Upper lobe of left lung (tissue), 6 donors: ENCODE data around the gene HERPUD1. TPM values are rescaled to one million over a fixed set of nuclear protein-coding genes. Genes with fewer than 3 reads are reported as not detected.

Source experiments
- ATAC-seq, 2 donors: fragments of 200-7000 bp; cut with Tn5 transposase; one replicate each; pipeline ENCODE4 v1.9.1; 2022; ENCODE audit warnings: mild to moderate bottlenecking in 2 of 2, moderate library complexity in 2 of 2; ENCODE audit not compliant: low FRiP score in 2 of 2
- DNase-seq, 2 donors: peaks; one replicate each; pipeline ENCODE4 v3.0.0-alpha.2; 2019 to 2020
- H3K27ac ChIP-seq, 4 donors: fragments of 200-600 bp; sonication (generic); one replicate each; pipeline ENCODE4 v1.5.1; 2016 to 2019
- H3K27me3 ChIP-seq, 4 donors: fragments of 200-600 bp; sonication (generic); one replicate each; pipeline ENCODE4 v1.5.1; 2017 to 2019
- H3K36me3 ChIP-seq, 4 donors: fragments of 200-600 bp; sonication (generic); one replicate each; pipeline ENCODE4 v1.5.1; 2016 to 2019
- H3K4me1 ChIP-seq, 4 donors: fragments of 200-600 bp; sonication (generic); one replicate each; pipeline ENCODE4 v1.5.1; 2018 to 2019
- H3K4me3 ChIP-seq, 4 donors: fragments of 200-600 bp; sonication (generic); one replicate each; pipeline ENCODE4 v1.5.1; 2017 to 2019; ENCODE audit warnings: mild to moderate bottlenecking in 2 of 4, moderate library complexity in 1 of 4
- H3K9me3 ChIP-seq, 4 donors: fragments of 200-600 bp; sonication (generic); one replicate each; pipeline ENCODE4 v1.5.1; 2018 to 2019
- CTCF ChIP-seq, 6 experiments: fragments of 450-650 bp in 4 of 6; fragments of 200-600 bp in 2 of 6; sonication (generic) in 2 of 6; IDR thresholded peaks; one replicate each; pipeline ENCODE4 v1.5.1; 2016 to 2019; ENCODE audit warnings: antibody characterized with exemption in 6 of 6
- EP300 ChIP-seq, 4 donors: sonication (generic); formaldehyde crosslinking; IDR thresholded peaks; one replicate each; pipeline ENCODE4 v1.5.1; 2017; ENCODE audit warnings: antibody characterized with exemption in 4 of 4, control low read depth in 2 of 4
- POLR2A ChIP-seq, 4 donors: fragments of 450-650 bp; IDR thresholded peaks; one replicate each; pipeline ENCODE4 v1.5.1; 2016 to 2017; ENCODE audit warnings: antibody characterized with exemption in 4 of 4, mild to moderate bottlenecking in 2 of 4
- POLR2AphosphoS5 ChIP-seq, 2 donors: sonication (generic); formaldehyde crosslinking; IDR thresholded peaks; one replicate each; pipeline ENCODE4 v1.5.1; 2017; ENCODE audit warnings: antibody characterized with exemption in 2 of 2
- WGBS, 2 donors: methylation state at CpG; one replicate each; pipeline ENCODE4 v1.1.5; 2017 to 2018; 5-methylcytosine and 5-hydroxymethylcytosine counted together
- total RNA-seq, 6 donors: library from RNA; depleted of rRNA in 4 of 6; stranded (reverse); fragments of >200 nt in 4 of 6; gene quantifications; one replicate each; pipeline versions ENCODE4 v1.1.0 to v1.2.1, GENCODE V29; 2016 to 2021
- donor health status: DM: no; HTN: no; CAD: no; lungs with moderate emphysema.
- donor health status: DM: no; HTN: yes; CAD: no; lungs with severe emphysema.

HERPUD1 gene
- total RNA-seq, 6 donors from 2014 or later: 81.0 to 283 (median 196) TPM

- peak overlapping the region; percentile 18 to 100 (median 57) for H3K27ac ChIP-seq
- TF ChIP-seq POLR2AphosphoS5 (IDR thresholded peaks at IDR 0.05) (no peak), POLR2A (IDR thresholded peaks at IDR 0.05) (no peak)
- H3K4me1 ChIP-seq: peaks cover 43 to 78% (median 66%) of the 10 kb centered on the region in 4 donors
- peaks cover 48 to 64% (median 49%) of the 10 kb centered on the region in 4 donors for H3K36me3 ChIP-seq
- no peak for DNase-seq
- peak overlapping the region; percentile 11 to 98 (median 74) for H3K4me3 ChIP-seq
- H3K27me3 ChIP-seq: no peaks in the 10 kb centered on the region
- no peak for ATAC-seq
- WGBS, 2 donors: 31 to 39% methylated on average over 5 of the region's 5 CpGs
- H3K9me3 ChIP-seq: no peaks in the 10 kb centered on the region
Measured at GRCh38 chr16:56935201-56935600, 3.3 kb downstream of the HERPUD1 start.

- no peaks in the 10 kb centered on the region for H3K27me3 ChIP-seq
- H3K9me3 ChIP-seq: no peaks in the 10 kb centered on the region
- H3K4me1 ChIP-seq: peaks cover 34 to 74% (median 63%) of the 10 kb centered on the region in 4 donors
- TF ChIP-seq POLR2AphosphoS5 (IDR thresholded peaks at IDR 0.05) (no peak), CTCF (IDR thresholded peaks at IDR 0.05) (no peak), POLR2A (IDR thresholded peaks at IDR 0.05) (no peak), EP300 (IDR thresholded peaks at IDR 0.05) (no peak)
- H3K4me3 ChIP-seq: peak overlapping the region in 2 of 4 donors; percentile 73 to 74
- ATAC-seq: no peak
- peak overlapping the region in 1 of 4 donors; percentile 100 for H3K27ac ChIP-seq
- WGBS, 2 donors: 53 to 64% methylated on average over 5 of the region's 5 CpGs
- DNase-seq: no peak
- H3K36me3 ChIP-seq: peaks cover 59 to 77% (median 62%) of the 10 kb centered on the region in 4 donors
Measured at GRCh38 chr16:56936491-56936890, 4.5 kb downstream of the HERPUD1 start.

- Histone ChIP-seq H3K4me1 (peaks cover 33 to 72% (median 63%) of the 10 kb centered on the region in 4 donors), H3K9me3 (no peaks in the 10 kb centered on the region), H3K27ac (peak overlapping the region in 1 of 4 donors; percentile 20), H3K36me3 (peaks cover 64 to 81% (median 66%) of the 10 kb centered on the region in 4 donors), H3K4me3 (peak overlapping the region in 1 of 4 donors; percentile 73), H3K27me3 (no peaks in the 10 kb centered on the region)
- WGBS, 2 donors: 61 to 73% methylated on average over 5 of the region's 5 CpGs
- ATAC-seq (no peak), DNase-seq (no peak)
- TF ChIP-seq POLR2AphosphoS5 (IDR thresholded peaks at IDR 0.05) (no peak), CTCF (IDR thresholded peaks at IDR 0.05) (no peak), EP300 (IDR thresholded peaks at IDR 0.05) (no peak), POLR2A (IDR thresholded peaks at IDR 0.05) (no peak)
Measured at GRCh38 chr16:56936950-56937349, 5.0 kb downstream of the HERPUD1 start.

GRCh38 chr16:56938664-56939513 lies 6.9 kb downstream of the HERPUD1 start:
- peak in 2 of 4 donors; percentile 10 to 30 for TF ChIP-seq POLR2A (IDR thresholded peaks at IDR 0.05)
- no peak for TF ChIP-seq CTCF (IDR thresholded peaks at IDR 0.05)
- peak in 1 of 4 donors; percentile 10 for TF ChIP-seq EP300 (IDR thresholded peaks at IDR 0.05)
- TF ChIP-seq POLR2AphosphoS5 (IDR thresholded peaks at IDR 0.05): no peak
- ATAC-seq: no peak
- DNase-seq: no peak
- H3K9me3 ChIP-seq: no peaks in the 10 kb centered on the region
- peak overlapping the region in 2 of 4 donors; percentile 45 to 67 for H3K27ac ChIP-seq
- 65 to 70% methylated on average over 8 of the region's 8 CpGs for WGBS, 2 donors
- peaks cover 32 to 69% (median 62%) of the 10 kb centered on the region in 4 donors for H3K4me1 ChIP-seq
- H3K27me3 ChIP-seq: no peaks in the 10 kb centered on the region
- peaks cover 83 to 97% (median 85%) of the 10 kb centered on the region in 4 donors for H3K36me3 ChIP-seq
- H3K4me3 ChIP-seq: peak overlapping the region in 1 of 4 donors; percentile 22

- peak overlapping the region in 1 of 4 donors; percentile 45 for H3K27ac ChIP-seq
- peaks cover 35 to 69% (median 55%) of the 10 kb centered on the region in 4 donors for H3K4me1 ChIP-seq
- ATAC-seq: no peak
- no peaks in the 10 kb centered on the region for H3K9me3 ChIP-seq
- 56 to 61% methylated on average over 4 of the region's 4 CpGs for WGBS, 2 donors
- DNase-seq: no peak
- no peak for TF ChIP-seq POLR2AphosphoS5 (IDR thresholded peaks at IDR 0.05)
- TF ChIP-seq POLR2A (IDR thresholded peaks at IDR 0.05): no peak
- TF ChIP-seq EP300 (IDR thresholded peaks at IDR 0.05): no peak
- TF ChIP-seq CTCF (IDR thresholded peaks at IDR 0.05): no peak
- H3K36me3 ChIP-seq: peaks cover 92 to 100% (median 94%) of the 10 kb centered on the region in 4 donors
- no peaks in the 10 kb centered on the region for H3K27me3 ChIP-seq
- H3K4me3 ChIP-seq: no peak overlapping the region
Measured at GRCh38 chr16:56939801-56940200, 7.9 kb downstream of the HERPUD1 start.
